ENCODE results near the gene SCARB1.

Gene SCARB1

GRCh38 chr12:124796303-124796960 is 67.2 kb downstream of the SCARB1 start:
- TF ChIP-seq CTCF (IDR thresholded peaks at IDR 0.05; ENCODE audit: borderline replicate concordance, control extremely low read depth, extremely low read depth, insufficient read depth, missing control alignments): no peak
- in situ Hi-C loops (cut with MboI; ENCODE audit: low sequenced_read_pairs, unreplicated experiment): no loop called here
- DNase-seq (ENCODE audit: low spot score): no peak

GRCh38 chr12:124795081-124795948 is 68.3 kb downstream of the SCARB1 start:
- DNase-seq (ENCODE audit: low spot score): peak; percentile 84
- in situ Hi-C loops (cut with MboI; ENCODE audit: low sequenced_read_pairs, unreplicated experiment): no loop called here
- TF ChIP-seq CTCF (IDR thresholded peaks at IDR 0.05; ENCODE audit: borderline replicate concordance, control extremely low read depth, extremely low read depth, insufficient read depth, missing control alignments): no peak

- DNase-seq (ENCODE audit: low spot score): no peak
- in situ Hi-C loops (cut with MboI; ENCODE audit: low sequenced_read_pairs, unreplicated experiment): no loop called here
- TF ChIP-seq CTCF (IDR thresholded peaks at IDR 0.05; ENCODE audit: borderline replicate concordance, control extremely low read depth, extremely low read depth, insufficient read depth, missing control alignments): no peak
Measured at GRCh38 chr12:124792961-124793441, 70.7 kb downstream of the SCARB1 start.

GRCh38 chr12:124792156-124792555 is 71.5 kb downstream of the SCARB1 start:
- in situ Hi-C loops (cut with MboI; ENCODE audit: low sequenced_read_pairs, unreplicated experiment): no loop called here
- no peak for DNase-seq (ENCODE audit: low spot score)
- no peak for TF ChIP-seq CTCF (IDR thresholded peaks at IDR 0.05; ENCODE audit: borderline replicate concordance, control extremely low read depth, extremely low read depth, insufficient read depth, missing control alignments)

GRCh38 chr12:124790650-124791400 is 72.8 kb downstream of the SCARB1 start:
- in situ Hi-C loops (cut with MboI; ENCODE audit: low sequenced_read_pairs, unreplicated experiment): no loop called here
- no peak for DNase-seq (ENCODE audit: low spot score)
- TF ChIP-seq CTCF (IDR thresholded peaks at IDR 0.05; ENCODE audit: borderline replicate concordance, control extremely low read depth, extremely low read depth, insufficient read depth, missing control alignments): no peak

- DNase-seq (ENCODE audit: low spot score): no peak
- in situ Hi-C loops (cut with MboI; ENCODE audit: low sequenced_read_pairs, unreplicated experiment): no loop called here
- TF ChIP-seq CTCF (IDR thresholded peaks at IDR 0.05; ENCODE audit: borderline replicate concordance, control extremely low read depth, extremely low read depth, insufficient read depth, missing control alignments): no peak
Measured at GRCh38 chr12:124788936-124789555, 74.6 kb downstream of the SCARB1 start.
